H1 (cell line): ENCODE measurements around the gene LYPD6. TPM values are rescaled to one million over a fixed set of nuclear protein-coding genes. Genes with fewer than 3 reads are reported as not detected.

Source experiments
- CBX8 ChIP-seq: fragments of 300-800, 300-1000 bp; sonication (generic); IDR thresholded peaks from 2 replicates; pipeline ENCODE4 v1.7.1; 2016; ENCODE audit warnings: low read depth, low read length, borderline replicate concordance
- CEBPB ChIP-seq: IDR thresholded peaks from 2 replicates; pipeline ENCODE4 v1.6.1; 2012; ENCODE audit warnings: low read depth, low read length
- GABPA ChIP-seq: IDR thresholded peaks from 2 replicates; pipeline ENCODE4 v1.6.1; 2011; ENCODE audit warnings: mild to moderate bottlenecking, low read length, moderate library complexity, borderline replicate concordance; ENCODE audit not compliant: insufficient read depth
- KDM1A ChIP-seq: fragments of 200-600, 300-600 bp; sonication (generic); IDR thresholded peaks from 2 replicates; pipeline ENCODE4 v1.7.1; 2016; ENCODE audit warnings: mild to moderate bottlenecking, low read length, borderline replicate concordance
- RFX5 ChIP-seq: IDR thresholded peaks from 2 replicates; pipeline ENCODE4 v1.6.1; 2011; ENCODE audit warnings: low read depth, low read length, improper control_type of control experiment, borderline replicate concordance
- SP2 ChIP-seq: IDR thresholded peaks from 2 replicates; pipeline ENCODE4 v1.6.1; 2012; ENCODE audit warnings: mild to moderate bottlenecking, low read length, inconsistent platforms
- polyA plus RNA-seq, 7 experiments: library from polyadenylated mRNA; depleted of rRNA in 3 of 7; stranded (reverse) in 5 of 7; unstranded in 2 of 7; fragments of >200 nt in 5 of 7; fragments of 200-250 nt in 2 of 7; gene quantifications; 1 replicate in 5 of 7; 2 replicates in 1 of 7; 4 replicates in 1 of 7; pipeline versions ENCODE4 v1.2.1 to v1.2.3, GENCODE V29; 2011 to 2013; ENCODE audit warnings: missing spikeins in 2 of 7, mixed read lengths in 2 of 7
- total RNA-seq: library from RNA; stranded (reverse); fragmentation: NEBNext Ultra II Directional; extraction: Animal tissue kit (Norgen Biotek cat#: 25700); gene quantifications from 2 replicates; pipeline ENCODE4 v1.2.1, GENCODE V29; 2021

The LYPD6 gene
- total and polyA plus RNA-seq, 2 of the 8 experiments (the other 6 are each of a cell fraction or from before 2014, with no cell fraction given), result 5.6 to 8.9 TPM

GRCh38 chr2:149387411-149387810 lies 57.0 kb downstream of the LYPD6 start (continued):
- no peak for TF ChIP-seq CEBPB
- no peak for TF ChIP-seq SP2
- no peak for TF ChIP-seq GABPA
- no peak for TF ChIP-seq KDM1A
- no peak for TF ChIP-seq CBX8
- no peak for TF ChIP-seq RFX5
